HepG2 (cell line): ENCODE data around the gene NDUFAF3. TPM values are rescaled to one million over a fixed set of nuclear protein-coding genes. Genes with fewer than 3 reads are reported as not detected.

ENCODE experiments used
- ATAC-seq: fragments of 200-7000 bp; cut with Tn5 transposase; 3 replicates; pipeline ENCODE4 v1.9.1; 2020; ENCODE audit warnings: mild to moderate bottlenecking, moderate library complexity
- BruUV-seq: library from RNA; stranded (reverse); fragments of 400-500 nt; replicated peaks from 2 replicates; lab custom pipeline; 2021; lab: Mats Ljungman, UMichigan
- CTCF ChIA-PET: fragments of 300-600 bp; formaldehyde crosslinking; extraction: SDS; loops from one replicate; lab custom pipeline; 2021; ENCODE audit warnings: low total read pairs, inconsistent platforms, low intra/inter-chr PET ratio; lab: Yijun Ruan, JAX
- POLR2A ChIA-PET: fragments of 350-600 bp; sonication (Branson Sonifier 250); formaldehyde crosslinking; loops from one replicate; lab custom pipeline; 2020; ENCODE audit warnings: antibody characterized with exemption, inconsistent platforms; lab: Yijun Ruan, JAX
- DNase-seq: peaks from one replicate; pipeline ENCODE4 v3.0.0-alpha.2; 2015; ENCODE audit warnings: low spot score
- FAIRE-seq: peaks from 3 replicates; lab custom pipeline; 2011; peaks lifted over from hg19 to GRCh38; lab: Jason Lieb, UNC
- H2AFZ ChIP-seq: one replicate; pipeline ENCODE4 v1.6.1; 2011; ENCODE audit warnings: low read length, inconsistent platforms
- H3K27ac ChIP-seq: fragments of 300-600 bp; 3 replicates; pipeline ENCODE4 v1.8.0; 2011; ENCODE audit warnings: mixed run types, mild to moderate bottlenecking, mixed read lengths, low read length, inconsistent platforms; ENCODE audit not compliant: insufficient read depth; ENCODE audit errors: extremely low read length
- H3K27me3 ChIP-seq, 2 experiments: fragments of 200-600 bp in 1 of 2; 2 replicates in 1 of 2; 3 replicates in 1 of 2; pipeline versions ENCODE4 v1.6.0 to v1.8.0; 2011; ENCODE audit warnings: low read length in 2 of 2, mild to moderate bottlenecking in 2 of 2, moderate library complexity in 2 of 2, inconsistent platforms in 1 of 2; ENCODE audit not compliant: insufficient read depth in 2 of 2, control insufficient read depth in 1 of 2
- H3K36me3 ChIP-seq, 2 experiments: fragments of 200-600 bp in 1 of 2; replicated peaks in 1 of 2; 2 replicates in 1 of 2; 3 replicates in 1 of 2; pipeline versions ENCODE4 v1.5.1 to v1.8.0; 2011; ENCODE audit warnings: low read length in 2 of 2, inconsistent platforms in 1 of 2; ENCODE audit not compliant: insufficient read depth in 2 of 2, control insufficient read depth in 1 of 2
- H3K4me1 ChIP-seq: 2 replicates; pipeline ENCODE4 v1.5.1; 2012; ENCODE audit warnings: low read length, inconsistent platforms; ENCODE audit not compliant: insufficient read depth
- H3K4me2 ChIP-seq: 2 replicates; pipeline ENCODE4 v1.6.0; 2011; ENCODE audit warnings: low read depth, low read length, inconsistent platforms
- H3K4me3 ChIP-seq, 3 experiments: fragments of 200-600 bp in 1 of 3; sonication (generic), shearing (Covaris generic) in 1 of 3; replicated peaks in 1 of 3; 2 replicates each; pipeline ENCODE4 v1.5.1; 2011 to 2016; ENCODE audit warnings: low read length in 3 of 3, inconsistent platforms in 2 of 3, low read depth in 2 of 3, mild to moderate bottlenecking in 2 of 3, control low read depth in 1 of 3, mixed read lengths in 1 of 3; ENCODE audit not compliant: insufficient read depth in 1 of 3
- H3K79me2 ChIP-seq: one replicate; pipeline ENCODE4 v1.6.1; 2011; ENCODE audit warnings: low read length, inconsistent platforms; ENCODE audit not compliant: insufficient read depth
- H3K9ac ChIP-seq: 2 replicates; pipeline ENCODE4 v1.6.0; 2011; ENCODE audit warnings: mild to moderate bottlenecking, low read depth, low read length, inconsistent platforms; ENCODE audit not compliant: insufficient read depth
- H3K9me3 ChIP-seq: 2 replicates; pipeline ENCODE4 v1.5.1; 2012; ENCODE audit warnings: mild to moderate bottlenecking, low read length
- H4K20me1 ChIP-seq: 2 replicates; pipeline ENCODE4 v1.6.0; 2011; ENCODE audit warnings: inconsistent platforms, mild to moderate bottlenecking, low read length, moderate library complexity; ENCODE audit not compliant: insufficient read depth
- AGO2 ChIP-seq: fragments of 200-400 bp; formaldehyde crosslinking; optimal IDR thresholded peaks from 2 replicates; pipeline ENCODE3; 2017; ENCODE audit warnings: mild to moderate bottlenecking, low read depth, low read length, moderate library complexity
- MBD4 ChIP-seq: IDR thresholded peaks from 2 replicates; pipeline ENCODE4 v1.6.1; 2012; ENCODE audit warnings: low read length, inconsistent platforms, borderline replicate concordance
- NFKBIZ ChIP-seq: IDR thresholded peaks from 2 replicates; pipeline ENCODE4 v1.6.1; 2018; ENCODE audit warnings: missing genetic modification reagents, missing compliant biosample characterization
- POLR2AphosphoS5 ChIP-seq: IDR thresholded peaks from 2 replicates; pipeline ENCODE4 v1.6.1; 2012; ENCODE audit warnings: low read depth, low read length
- POLR2G ChIP-seq: fragments of 200-400 bp; formaldehyde crosslinking; IDR thresholded peaks from 2 replicates; pipeline ENCODE4 v1.6.1; 2018; ENCODE audit warnings: mild to moderate bottlenecking, low read depth, low read length, moderate library complexity
- RBFOX2 ChIP-seq: fragments of 200-400 bp; formaldehyde crosslinking; IDR thresholded peaks from 2 replicates; pipeline ENCODE4 v1.6.1; 2017; ENCODE audit warnings: low read depth, mild to moderate bottlenecking, low read length
- RBM22 ChIP-seq: fragments of 200-400 bp; formaldehyde crosslinking; optimal IDR thresholded peaks from 2 replicates; pipeline ENCODE3; 2017; ENCODE audit warnings: mild to moderate bottlenecking, low read length, moderate library complexity
- ZC3H4 ChIP-seq: sonication (generic); formaldehyde crosslinking; IDR thresholded peaks from 2 replicates; pipeline ENCODE4 v1.4.0; 2020; ENCODE audit warnings: missing genetic modification reagents, borderline replicate concordance
- ZFX ChIP-seq: sonication (generic); formaldehyde crosslinking; IDR thresholded peaks from 2 replicates; pipeline ENCODE4 v1.4.0; 2020; ENCODE audit warnings: mild to moderate bottlenecking, low read depth, missing genetic modification reagents, moderate library complexity
- ZNF432 ChIP-seq: sonication (generic); formaldehyde crosslinking; IDR thresholded peaks from 2 replicates; pipeline ENCODE4 v1.5.0; 2020; ENCODE audit warnings: missing genetic modification reagents, mild to moderate bottlenecking, borderline replicate concordance
- ZNF530 ChIP-seq: sonication (generic); formaldehyde crosslinking; IDR thresholded peaks from 2 replicates; pipeline ENCODE4 v1.5.0; 2020; ENCODE audit warnings: low read depth, mild to moderate bottlenecking, missing genetic modification reagents
- ZNF563 ChIP-seq: sonication (generic); formaldehyde crosslinking; IDR thresholded peaks from 2 replicates; pipeline ENCODE4 v1.8.0; 2022; ENCODE audit warnings: mild to moderate bottlenecking, moderate library complexity, missing genetic modification reagents
- ZNF784 ChIP-seq: sonication (generic); formaldehyde crosslinking; IDR thresholded peaks from 2 replicates; pipeline ENCODE4 v1.5.1; 2020; ENCODE audit warnings: missing genetic modification reagents, mild to moderate bottlenecking, borderline replicate concordance
- WGBS: methylation state at CpG from one replicate; pipeline ENCODE4 v1.1.6; 2017; ENCODE audit warnings: low lambda C conversion rate; 5-methylcytosine and 5-hydroxymethylcytosine counted together
- in situ Hi-C: cut with HindIII; loops from 2 replicates; pipeline ENCODE4 v1.10.0; 2017; ENCODE audit warnings: low pct_unique_long_range_greater_than_20kb; ENCODE audit not compliant: extremely low pct_ligation_motif_present
- intact Hi-C: fragments of 100-400 bp; cut with micrococcal nuclease; formaldehyde crosslinking; loops from one replicate; pipeline ENCODE4 v1.10.0; 2022; ENCODE audit not compliant: unreplicated experiment
- polyA plus RNA-seq, 8 experiments: library from polyadenylated mRNA; depleted of rRNA in 3 of 8; stranded (reverse) in 7 of 8; unstranded in 1 of 8; fragments of >200 nt; fragmentation: Illumina TruSeq in 4 of 8; extraction: Trizol in 4 of 8; gene quantifications; 2 replicates each; pipeline versions ENCODE4 v1.2.1 to v1.2.3, GENCODE V29; 2011 to 2016; ENCODE audit warnings: low read depth in 4 of 8, missing spikeins in 1 of 8, mixed read lengths in 1 of 8; ENCODE audit not compliant: insufficient read depth in 1 of 8
- total RNA-seq, 5 experiments: library from RNA; depleted of rRNA; stranded (reverse); fragments of >200 nt; fragmentation: Illumina TruSeq; extraction: Trizol; gene quantifications; 2 replicates each; pipeline ENCODE4 v1.2.3, GENCODE V29; 2016; ENCODE audit warnings: low read depth in 1 of 5
- TF ChIP-seq, protein P1 (sequence below): sonication (generic); formaldehyde crosslinking; IDR thresholded peaks from 2 replicates; pipeline ENCODE4 v1.5.0; 2020; ENCODE audit warnings: mild to moderate bottlenecking, missing genetic modification reagents, borderline replicate concordance
- TF ChIP-seq, protein P2 (sequence below): sonication (generic); formaldehyde crosslinking; IDR thresholded peaks from 2 replicates; pipeline ENCODE4 v1.9.0; 2022; ENCODE audit warnings: low read depth, missing genetic modification reagents

NDUFAF3 gene
- total and polyA plus RNA-seq, 2 of the 13 experiments (the other 11 are each of a cell fraction or from before 2014, with no cell fraction given), result 39.0 to 50.0 TPM

DNA sequence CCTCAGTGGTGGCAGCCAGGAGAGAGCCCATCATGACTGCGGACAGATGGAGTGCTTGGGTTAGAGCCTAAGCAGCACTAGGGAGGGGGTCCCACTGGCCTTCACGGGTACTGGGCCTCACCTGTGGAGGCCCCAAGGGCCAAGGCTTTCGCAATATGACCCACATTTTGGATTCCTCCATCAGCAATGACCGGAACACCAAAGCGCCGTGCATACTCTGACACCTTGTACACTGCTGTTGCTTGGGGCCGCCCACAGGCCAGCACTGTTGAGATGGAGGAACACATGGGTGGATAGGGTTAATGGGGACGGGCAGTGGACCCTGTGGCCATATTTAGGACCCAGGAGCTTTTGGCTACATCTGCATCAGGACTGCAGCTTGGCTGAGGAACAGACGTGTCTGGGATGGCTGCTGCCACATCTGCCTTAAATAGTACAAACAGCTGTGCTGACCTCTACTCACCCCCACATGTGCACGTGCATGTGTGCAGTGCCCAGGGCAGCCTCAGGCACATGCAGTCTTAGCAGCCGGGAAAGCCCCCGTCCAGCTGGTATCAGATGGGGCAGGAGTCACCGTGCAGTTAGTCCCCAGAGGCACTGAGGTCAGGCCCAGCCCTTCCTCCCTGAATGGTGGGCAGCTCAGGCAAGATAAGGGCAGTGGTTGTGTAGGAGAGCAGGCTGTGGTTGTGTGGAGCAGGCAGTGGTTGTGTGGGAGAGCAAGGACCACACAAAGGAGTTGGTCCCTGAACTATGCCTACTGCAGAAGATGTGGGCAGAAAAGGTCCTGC is 3.3 kb downstream of the NDUFAF3 start:
- FAIRE-seq, result no peak
- intact Hi-C loops (no loop called here), in situ Hi-C loops (no loop called here)
- TF ChIP-seq AGO2 (peak; percentile 92), RBM22 (peak; percentile 48), RBFOX2 (peak; percentile 61), POLR2G (peak; percentile 51), ZNF784 (CRISPR knock-in tag) (no peak), ZNF432 (CRISPR knock-in tag) (no peak), ZNF563 (0 out of 2 replicates have a peak, but pooled peaks have one; percentile 24), ZNF530 (CRISPR knock-in tag) (no peak), MBD4 (no peak), NFKBIZ (CRISPR knock-in tag) (no peak), ZC3H4 (CRISPR knock-in tag) (0 out of 2 replicates have a peak, but pooled peaks have one; percentile 67), ZFX (0 out of 2 replicates have a peak, but pooled peaks have one; percentile 5), POLR2AphosphoS5 (peak; percentile 21; the same call in 1 of the 2 replicates)
- TF ChIP-seq, protein P1, sequence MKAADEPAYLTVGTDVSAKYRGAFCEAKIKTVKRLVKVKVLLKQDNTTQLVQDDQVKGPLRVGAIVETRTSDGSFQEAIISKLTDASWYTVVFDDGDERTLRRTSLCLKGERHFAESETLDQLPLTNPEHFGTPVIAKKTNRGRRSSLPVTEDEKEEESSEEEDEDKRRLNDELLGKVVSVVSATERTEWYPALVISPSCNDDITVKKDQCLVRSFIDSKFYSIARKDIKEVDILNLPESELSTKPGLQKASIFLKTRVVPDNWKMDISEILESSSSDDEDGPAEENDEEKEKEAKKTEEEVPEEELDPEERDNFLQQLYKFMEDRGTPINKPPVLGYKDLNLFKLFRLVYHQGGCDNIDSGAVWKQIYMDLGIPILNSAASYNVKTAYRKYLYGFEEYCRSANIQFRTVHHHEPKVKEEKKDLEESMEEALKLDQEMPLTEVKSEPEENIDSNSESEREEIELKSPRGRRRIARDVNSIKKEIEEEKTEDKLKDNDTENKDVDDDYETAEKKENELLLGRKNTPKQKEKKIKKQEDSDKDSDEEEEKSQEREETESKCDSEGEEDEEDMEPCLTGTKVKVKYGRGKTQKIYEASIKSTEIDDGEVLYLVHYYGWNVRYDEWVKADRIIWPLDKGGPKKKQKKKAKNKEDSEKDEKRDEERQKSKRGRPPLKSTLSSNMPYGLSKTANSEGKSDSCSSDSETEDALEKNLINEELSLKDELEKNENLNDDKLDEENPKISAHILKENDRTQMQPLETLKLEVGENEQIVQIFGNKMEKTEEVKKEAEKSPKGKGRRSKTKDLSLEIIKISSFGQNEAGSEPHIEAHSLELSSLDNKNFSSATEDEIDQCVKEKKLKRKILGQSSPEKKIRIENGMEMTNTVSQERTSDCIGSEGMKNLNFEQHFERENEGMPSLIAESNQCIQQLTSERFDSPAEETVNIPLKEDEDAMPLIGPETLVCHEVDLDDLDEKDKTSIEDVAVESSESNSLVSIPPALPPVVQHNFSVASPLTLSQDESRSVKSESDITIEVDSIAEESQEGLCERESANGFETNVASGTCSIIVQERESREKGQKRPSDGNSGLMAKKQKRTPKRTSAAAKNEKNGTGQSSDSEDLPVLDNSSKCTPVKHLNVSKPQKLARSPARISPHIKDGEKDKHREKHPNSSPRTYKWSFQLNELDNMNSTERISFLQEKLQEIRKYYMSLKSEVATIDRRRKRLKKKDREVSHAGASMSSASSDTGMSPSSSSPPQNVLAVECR (CRISPR knock-in tag), result 0 out of 2 replicates have a peak, but pooled peaks have one; percentile 42
- TF ChIP-seq, protein P2, sequence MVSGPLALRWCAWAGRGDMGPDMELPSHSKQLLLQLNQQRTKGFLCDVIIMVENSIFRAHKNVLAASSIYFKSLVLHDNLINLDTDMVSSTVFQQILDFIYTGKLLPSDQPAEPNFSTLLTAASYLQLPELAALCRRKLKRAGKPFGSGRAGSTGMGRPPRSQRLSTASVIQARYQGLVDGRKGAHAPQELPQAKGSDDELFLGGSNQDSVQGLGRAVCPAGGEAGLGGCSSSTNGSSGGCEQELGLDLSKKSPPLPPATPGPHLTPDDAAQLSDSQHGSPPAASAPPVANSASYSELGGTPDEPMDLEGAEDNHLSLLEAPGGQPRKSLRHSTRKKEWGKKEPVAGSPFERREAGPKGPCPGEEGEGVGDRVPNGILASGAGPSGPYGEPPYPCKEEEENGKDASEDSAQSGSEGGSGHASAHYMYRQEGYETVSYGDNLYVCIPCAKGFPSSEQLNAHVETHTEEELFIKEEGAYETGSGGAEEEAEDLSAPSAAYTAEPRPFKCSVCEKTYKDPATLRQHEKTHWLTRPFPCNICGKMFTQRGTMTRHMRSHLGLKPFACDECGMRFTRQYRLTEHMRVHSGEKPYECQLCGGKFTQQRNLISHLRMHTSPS (CRISPR knock-in tag), result 0 out of 2 replicates have a peak, but pooled peaks have one; percentile 19

More for the DNA sequence above, 3.3 kb downstream of the NDUFAF3 start:
- Histone ChIP-seq H3K4me1 (peaks cover 55% of the 10 kb centered on the region), H3K27me3 (no peaks in the 10 kb centered on the region; a peak in 1 of 5 replicates), H3K27ac (no peak overlapping the region), H3K36me3 (peaks cover 16 to 34% of the 10 kb centered on the region in 2 experiments), H3K4me3 (no peak overlapping the region), H3K9ac (no peak overlapping the region), H3K4me2 (no peak overlapping the region), H3K79me2 (peaks cover 34% of the 10 kb centered on the region), H2AFZ (no peak overlapping the region), H4K20me1 (no peaks in the 10 kb centered on the region), H3K9me3 (no peaks in the 10 kb centered on the region)
- ATAC-seq, result no peak
- DNase-seq, result no peak
- BruUV-seq, result no TSS peak
- ChIA-PET POLR2A (interaction anchor here (0.9 to 11.1 kb wide), 3 partner anchors 16 to 476 kb away, joined by 3 to 280 read pairs (median 3); partner anchors contain the start of gene WDR6), CTCF (no interaction called here)
- 91% methylated on average over 7 of the region's 13 CpGs for WGBS
